HG02885 (cell line): ENCODE measurements around the gene SH3GL1.

Source experiments
- ATAC-seq: cut with Tn5 transposase; IDR thresholded peaks from one replicate; pipeline ENCODE4 v1.9.1; 2021; ENCODE audit warnings: mild to moderate bottlenecking; ENCODE audit not compliant: unreplicated experiment, poor library complexity

The SH3GL1 gene

GRCh38 chr19:4400135-4400936 lies at the start of gene SH3GL1:
Gene SH3GL1 (minus strand): TSS chr19:4400547. CDS start chr19:4400368, 179 bp downstream.
- ATAC-seq = peak; percentile 67

GRCh38 chr19:4449639-4450028 lies 49.3 kb upstream of the SH3GL1 start:
- no peak for ATAC-seq

GRCh38 chr19:4449022-4449638 lies 48.8 kb upstream of the SH3GL1 start:
- ATAC-seq = no peak

GRCh38 chr19:4448147-4448985 lies 48.0 kb upstream of the SH3GL1 start:
- ATAC-seq = no peak

GRCh38 chr19:4447327-4448146 lies 47.2 kb upstream of the SH3GL1 start:
- ATAC-seq = no peak

- ATAC-seq = no peak
These were observed 46.4 kb upstream of the SH3GL1 start for GRCh38 chr19:4446704-4447200.

GRCh38 chr19:4445963-4446703 lies 45.8 kb upstream of the SH3GL1 start:
- no peak for ATAC-seq

- no peak for ATAC-seq
These were observed 44.7 kb upstream of the SH3GL1 start for GRCh38 chr19:4444765-4445741.

GRCh38 chr19:4443966-4444764 lies 43.8 kb upstream of the SH3GL1 start:
- ATAC-seq = no peak

GRCh38 chr19:4443188-4443587 lies 42.8 kb upstream of the SH3GL1 start:
- no peak for ATAC-seq

GRCh38 chr19:4442819-4443146 lies 42.4 kb upstream of the SH3GL1 start:
- ATAC-seq = no peak

GRCh38 chr19:4441994-4442818 lies 41.9 kb upstream of the SH3GL1 start:
- no peak for ATAC-seq

GRCh38 chr19:4439243-4439642 lies 38.9 kb upstream of the SH3GL1 start:
- no peak for ATAC-seq

GRCh38 chr19:4437103-4437502 lies 36.8 kb upstream of the SH3GL1 start:
- ATAC-seq = no peak

- ATAC-seq = no peak
These were observed 35.9 kb upstream of the SH3GL1 start for GRCh38 chr19:4436231-4436630.

- ATAC-seq = no peak
These were observed 34.0 kb upstream of the SH3GL1 start for GRCh38 chr19:4434391-4434790.
